Stomach (tissue), 9 donors: ENCODE results near the gene CELF4. TPM values are rescaled to one million over a fixed set of nuclear protein-coding genes. Genes with fewer than 3 reads are reported as not detected.

Experiments
- DNase-seq, 2 donors: peaks; one replicate each; pipeline versions ENCODE4 v3.0.0 to v3.0.0-alpha.2; 2013 to 2019
- H3K27ac ChIP-seq, 5 donors: fragments of 200-600 bp in 4 of 5; sonication (generic) in 4 of 5; one replicate each; pipeline ENCODE4 v1.5.1; 2013 to 2019; ENCODE audit warnings: mild to moderate bottlenecking in 1 of 5, moderate library complexity in 1 of 5
- H3K27me3 ChIP-seq, 3 donors: fragments of 200-600 bp; sonication (generic); one replicate each; pipeline ENCODE4 v1.5.1; 2017 to 2019; ENCODE audit warnings: mixed run types in 1 of 3
- H3K36me3 ChIP-seq, 4 donors: fragments of 200-600 bp; sonication (generic); 1 replicate in 3 of 4; 2 replicates in 1 of 4; pipeline ENCODE4 v1.5.1; 2016 to 2019
- H3K4me1 ChIP-seq, 4 donors: fragments of 200-600 bp; sonication (generic); one replicate each; pipeline ENCODE4 v1.5.1; 2016 to 2019
- H3K4me3 ChIP-seq, 4 donors: fragments of 200-600 bp; sonication (generic) in 3 of 4; one replicate each; pipeline ENCODE4 v1.5.1; 2016 to 2019; ENCODE audit warnings: mild to moderate bottlenecking in 1 of 4
- H3K9me3 ChIP-seq, 4 donors: fragments of 200-600 bp; sonication (generic); one replicate each; pipeline ENCODE4 v1.5.1; 2016 to 2019
- EP300 ChIP-seq: sonication (generic); formaldehyde crosslinking; IDR thresholded peaks from one replicate; pipeline ENCODE4 v1.6.1; 2017; ENCODE audit warnings: antibody characterized with exemption
- POLR2A ChIP-seq, 4 donors: fragments of 450-650 bp; IDR thresholded peaks; one replicate each; pipeline ENCODE4 v1.6.1; 2016; ENCODE audit warnings: antibody characterized with exemption in 4 of 4, control low read depth in 2 of 4, mild to moderate bottlenecking in 1 of 4, moderate library complexity in 1 of 4
- POLR2AphosphoS5 ChIP-seq, 3 donors: sonication (generic); formaldehyde crosslinking; IDR thresholded peaks; one replicate each; pipeline ENCODE4 v1.6.1; 2016; ENCODE audit warnings: antibody characterized with exemption in 3 of 3
- WGBS, 5 donors: extraction: QIAGEN DNeasy Blood & Tissue Kit in 3 of 5; methylation state at CpG; one replicate each; pipeline versions ENCODE4 v1.1.5 to v1.1.7; 2013 to 2018; 5-methylcytosine and 5-hydroxymethylcytosine counted together
- intact Hi-C: fragments of 100-400 bp; cut with DNase I; formaldehyde crosslinking; loops from one replicate; pipeline ENCODE4 v1.15.1; 2023; ENCODE audit warnings: low total_unique reads
- polyA plus RNA-seq, 3 donors: library from polyadenylated mRNA; stranded (reverse); fragments of 200-250 nt; gene quantifications; one replicate each; pipeline ENCODE4 v1.2.3, GENCODE V29; 2013
- total RNA-seq, 5 donors: library from RNA; depleted of rRNA; stranded (reverse); fragments of >200 nt; gene quantifications; one replicate each; pipeline versions ENCODE4 v1.1.0 to v1.2.3, GENCODE V29; 2014 to 2016
- TF ChIP-seq, protein P1 (sequence below), 7 experiments: fragments of 450-650 bp in 4 of 7; fragments of 200-600 bp in 3 of 7; sonication (generic) in 3 of 7; IDR thresholded peaks; one replicate each; pipeline ENCODE4 v1.5.1; 2016 to 2019; ENCODE audit warnings: antibody characterized with exemption in 7 of 7, control low read depth in 2 of 7, mild to moderate bottlenecking in 1 of 7
- donor health status: healthy with polysubstance abuse.
- donor health status: Bipolar disorder and iron deficiency.
- donor health status: healthy.

CELF4 gene
- total and polyA plus RNA-seq, 8 donors = 0.93 to 2.4 (median 1.8) TPM; not detected in 2

DNA sequence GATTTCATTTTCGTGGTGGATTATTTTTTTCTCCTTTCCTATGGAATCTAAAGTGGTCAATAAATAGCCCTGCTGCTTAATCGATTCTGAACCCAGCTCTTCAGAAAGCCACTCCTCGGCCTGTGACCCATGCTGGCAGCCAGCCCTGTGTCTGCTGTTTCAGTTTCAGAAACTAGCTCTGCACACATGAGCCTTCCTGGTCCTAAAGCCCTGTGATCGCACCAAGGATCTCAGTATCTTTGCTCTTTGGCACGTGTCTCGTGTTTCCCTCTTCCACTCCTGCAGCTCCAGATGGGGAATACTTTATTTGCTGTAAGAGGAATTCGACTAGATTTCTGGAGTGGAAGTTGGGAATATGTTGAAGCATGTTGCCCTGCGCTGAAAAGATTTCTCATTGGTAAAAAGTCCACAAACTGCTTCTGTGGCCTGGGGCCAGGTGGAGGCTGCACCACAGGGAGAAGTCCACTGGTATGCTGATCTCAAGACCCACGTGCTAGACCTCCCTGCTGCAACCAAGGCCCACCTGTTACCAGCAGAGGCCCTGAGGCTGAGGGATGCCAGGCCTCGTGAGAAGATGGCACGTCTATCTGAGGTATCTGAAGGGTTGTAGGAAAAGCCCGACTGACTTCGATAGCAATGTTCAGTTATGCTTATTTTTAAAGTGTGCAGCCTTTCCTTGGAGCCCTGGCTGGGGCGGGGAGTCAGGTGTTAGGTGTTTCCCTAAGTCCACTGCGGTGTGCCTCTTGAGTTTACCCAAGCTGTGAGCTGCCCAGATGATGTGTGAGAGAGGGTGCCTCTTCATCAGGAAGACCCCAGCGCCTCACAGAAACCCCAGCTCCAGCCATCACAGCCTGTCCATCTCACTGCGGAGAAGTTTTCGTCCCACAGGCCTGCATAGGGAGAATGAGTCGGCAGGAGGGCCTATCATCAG is 33.6 kb upstream of the CELF4 start:
- peaks cover 0 to 3% (median 0%) of the 10 kb centered on the region in 3 donors for H3K27me3 ChIP-seq
- 60 to 69% (median 67%) methylated on average over 19 of the region's 19 CpGs for WGBS, 5 donors
- no peaks in the 10 kb centered on the region for H3K9me3 ChIP-seq
- peak in 1 of 2 donors; percentile 27 for DNase-seq
- intact Hi-C loops = no loop called here
- H3K36me3 ChIP-seq = no peaks in the 10 kb centered on the region
- no peak overlapping the region for H3K4me3 ChIP-seq
- TF ChIP-seq POLR2AphosphoS5 (IDR thresholded peaks at IDR 0.05) = no peak
- no peak overlapping the region for H3K27ac ChIP-seq
- no peaks in the 10 kb centered on the region for H3K4me1 ChIP-seq

DNA sequence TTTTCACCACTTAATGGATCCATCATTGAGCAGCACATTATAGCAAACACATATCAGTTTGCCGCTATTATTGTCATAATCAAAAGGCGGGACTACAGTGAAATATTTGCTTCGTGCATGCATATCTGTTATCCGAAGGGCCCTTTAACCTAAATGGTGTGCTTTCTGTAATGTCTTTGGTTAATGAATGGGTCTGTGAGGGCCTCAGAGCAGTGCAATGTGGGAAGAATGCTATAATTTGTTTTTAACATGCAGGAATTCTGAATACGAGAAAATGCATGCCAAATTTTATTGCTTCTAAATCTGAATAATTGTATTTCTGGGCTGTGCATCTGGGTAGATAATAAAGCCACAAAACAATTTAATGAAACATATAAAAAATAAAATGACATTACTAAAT is 32.8 kb upstream of the CELF4 start:
- no peaks in the 10 kb centered on the region for H3K36me3 ChIP-seq
- DNase-seq = no peak
- no peak for TF ChIP-seq EP300
- TF ChIP-seq POLR2A (IDR thresholded peaks at IDR 0.05) = no peak
- no peak for TF ChIP-seq POLR2AphosphoS5 (IDR thresholded peaks at IDR 0.05)
- TF ChIP-seq, protein P1, sequence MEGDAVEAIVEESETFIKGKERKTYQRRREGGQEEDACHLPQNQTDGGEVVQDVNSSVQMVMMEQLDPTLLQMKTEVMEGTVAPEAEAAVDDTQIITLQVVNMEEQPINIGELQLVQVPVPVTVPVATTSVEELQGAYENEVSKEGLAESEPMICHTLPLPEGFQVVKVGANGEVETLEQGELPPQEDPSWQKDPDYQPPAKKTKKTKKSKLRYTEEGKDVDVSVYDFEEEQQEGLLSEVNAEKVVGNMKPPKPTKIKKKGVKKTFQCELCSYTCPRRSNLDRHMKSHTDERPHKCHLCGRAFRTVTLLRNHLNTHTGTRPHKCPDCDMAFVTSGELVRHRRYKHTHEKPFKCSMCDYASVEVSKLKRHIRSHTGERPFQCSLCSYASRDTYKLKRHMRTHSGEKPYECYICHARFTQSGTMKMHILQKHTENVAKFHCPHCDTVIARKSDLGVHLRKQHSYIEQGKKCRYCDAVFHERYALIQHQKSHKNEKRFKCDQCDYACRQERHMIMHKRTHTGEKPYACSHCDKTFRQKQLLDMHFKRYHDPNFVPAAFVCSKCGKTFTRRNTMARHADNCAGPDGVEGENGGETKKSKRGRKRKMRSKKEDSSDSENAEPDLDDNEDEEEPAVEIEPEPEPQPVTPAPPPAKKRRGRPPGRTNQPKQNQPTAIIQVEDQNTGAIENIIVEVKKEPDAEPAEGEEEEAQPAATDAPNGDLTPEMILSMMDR (IDR thresholded peaks at IDR 0.05) = no peak
- peaks cover 0 to 3% (median 0%) of the 10 kb centered on the region in 3 donors for H3K27me3 ChIP-seq
- WGBS, 5 donors = 78 to 89% (median 86%) methylated on average over 5 of the region's 5 CpGs
- intact Hi-C loops = no loop called here
- H3K27ac ChIP-seq = no peak overlapping the region
- H3K9me3 ChIP-seq = no peaks in the 10 kb centered on the region
- no peaks in the 10 kb centered on the region for H3K4me1 ChIP-seq
- H3K4me3 ChIP-seq = no peak overlapping the region

DNA sequence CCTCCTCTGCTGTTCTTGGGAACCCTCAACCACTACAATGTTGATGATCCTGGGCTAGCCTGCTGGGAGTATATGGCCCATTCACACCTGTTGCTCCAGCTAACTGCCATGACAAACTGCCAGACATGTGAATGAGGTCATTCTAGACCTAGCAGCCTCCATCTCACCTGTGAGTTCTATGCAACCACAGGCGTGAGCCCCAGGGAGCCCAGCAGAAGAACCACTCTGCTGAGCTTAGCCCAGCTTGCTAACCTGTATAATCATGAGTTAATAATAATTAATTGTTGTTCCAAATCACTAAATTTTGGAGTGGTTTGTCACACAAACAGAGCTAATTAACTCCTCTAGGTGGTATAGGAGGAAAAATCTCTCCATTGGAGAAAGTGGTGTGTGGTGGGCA is 24.7 kb upstream of the CELF4 start:
- DNase-seq = no peak
- TF ChIP-seq, protein P1 (IDR thresholded peaks at IDR 0.05) = no peak
- no peak for TF ChIP-seq EP300
- TF ChIP-seq POLR2A (IDR thresholded peaks at IDR 0.05) = no peak
- TF ChIP-seq POLR2AphosphoS5 (IDR thresholded peaks at IDR 0.05) = no peak
- H3K27me3 ChIP-seq = peaks cover 0 to 3% (median 0%) of the 10 kb centered on the region in 3 donors
- H3K36me3 ChIP-seq = no peaks in the 10 kb centered on the region
- intact Hi-C loops = no loop called here
- 83 to 100% (median 92%) methylated on average over 1 of the region's 1 CpG for WGBS, 5 donors
- no peak overlapping the region for H3K27ac ChIP-seq
- H3K4me1 ChIP-seq = no peaks in the 10 kb centered on the region
- H3K4me3 ChIP-seq = no peak overlapping the region
- peaks cover 0 to 16% (median 6%) of the 10 kb centered on the region in 4 donors for H3K9me3 ChIP-seq

DNA sequence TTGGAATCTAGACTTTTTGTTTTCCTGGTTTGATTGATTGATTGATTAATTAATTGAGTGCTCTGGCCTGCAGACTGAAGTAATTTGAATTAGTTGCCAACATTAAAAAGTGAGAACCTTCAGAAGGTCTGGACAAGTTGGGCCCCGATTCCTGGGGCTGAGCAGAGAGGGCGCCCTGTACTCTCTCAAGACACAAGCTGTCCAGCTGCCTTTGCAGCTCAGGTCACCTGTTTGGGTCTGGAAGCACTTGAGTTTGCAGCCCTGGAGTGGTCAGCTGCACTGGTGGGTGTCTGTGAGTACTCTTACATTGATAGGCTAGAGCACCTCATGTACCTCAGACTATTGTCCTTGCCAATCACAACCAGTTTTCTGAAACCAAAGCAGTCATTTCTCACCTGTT is 22.7 kb upstream of the CELF4 start:
- DNase-seq = no peak
- Histone ChIP-seq H3K27me3 (no peaks in the 10 kb centered on the region), H3K4me3 (no peak overlapping the region), H3K9me3 (peaks cover 0 to 16% (median 6%) of the 10 kb centered on the region in 4 donors), H3K36me3 (no peaks in the 10 kb centered on the region), H3K27ac (no peak overlapping the region), H3K4me1 (no peaks in the 10 kb centered on the region)
- intact Hi-C loops = no loop called here
- 83 to 94% (median 88%) methylated on average over 2 of the region's 2 CpGs for WGBS, 5 donors
- TF ChIP-seq POLR2A (IDR thresholded peaks at IDR 0.05) = no peak
- no peak for TF ChIP-seq POLR2AphosphoS5 (IDR thresholded peaks at IDR 0.05)
- TF ChIP-seq, protein P1 (IDR thresholded peaks at IDR 0.05) = no peak
- TF ChIP-seq EP300 = no peak
